Keratinocyte (primary cell): Measurements from ENCODE around the gene DIS3L2. TPM values are rescaled to one million over a fixed set of nuclear protein-coding genes. Genes with fewer than 3 reads are reported as not detected.

ENCODE experiments used
- DNase-seq: peaks from one replicate; pipeline ENCODE4 v3.0.0-alpha.2; 2011; ENCODE audit warnings: low read depth, missing footprints, low spot score
- FAIRE-seq: peaks from 2 replicates; lab custom pipeline; 2011; peaks lifted over from hg19 to GRCh38; lab: Jason Lieb, UNC
- H2AFZ ChIP-seq: 2 replicates; pipeline ENCODE4 v1.6.0; 2012; ENCODE audit warnings: low read length, control low read depth, inconsistent platforms; ENCODE audit not compliant: control insufficient read depth
- H3K27ac ChIP-seq: 2 replicates; pipeline ENCODE4 v1.5.1; 2011; ENCODE audit warnings: low read length; ENCODE audit not compliant: control insufficient read depth, insufficient read depth
- H3K27me3 ChIP-seq: 3 replicates; pipeline ENCODE4 v1.6.0; 2011; ENCODE audit warnings: low read length; ENCODE audit not compliant: control insufficient read depth, insufficient read depth; ENCODE audit errors: extremely low read depth
- H3K36me3 ChIP-seq, 2 experiments: 2 replicates in 1 of 2; 3 replicates in 1 of 2; pipeline ENCODE4 v1.5.1; 2011; ENCODE audit warnings: low read length in 2 of 2, mild to moderate bottlenecking in 1 of 2; ENCODE audit not compliant: control insufficient read depth in 2 of 2, insufficient read depth in 2 of 2; ENCODE audit errors: extremely low read depth in 1 of 2
- H3K4me1 ChIP-seq: 3 replicates; pipeline ENCODE4 v1.5.1; 2011; ENCODE audit warnings: low read length; ENCODE audit not compliant: control insufficient read depth, insufficient read depth; ENCODE audit errors: extremely low read depth
- H3K4me2 ChIP-seq: 3 replicates; pipeline ENCODE4 v1.6.0; 2011; ENCODE audit warnings: low read depth, low read length; ENCODE audit not compliant: control insufficient read depth, insufficient read depth; ENCODE audit errors: extremely low read depth
- H3K4me3 ChIP-seq, 3 experiments: fragments of 200-600 bp in 1 of 3; sonication (generic) in 1 of 3; 2 replicates in 2 of 3; 3 replicates in 1 of 3; pipeline ENCODE4 v1.5.1; 2011 to 2016; ENCODE audit warnings: low read length in 3 of 3, mild to moderate bottlenecking in 3 of 3, control low read depth in 2 of 3, inconsistent platforms in 1 of 3, low read depth in 1 of 3, mixed read lengths in 1 of 3, mixed run types in 1 of 3, moderate library complexity in 1 of 3; ENCODE audit not compliant: control insufficient read depth in 2 of 3, insufficient read depth in 2 of 3; ENCODE audit errors: extremely low read depth in 1 of 3
- H3K79me2 ChIP-seq: 2 replicates; pipeline ENCODE4 v1.6.0; 2012; ENCODE audit warnings: low read length; ENCODE audit not compliant: control insufficient read depth, insufficient read depth
- H3K9ac ChIP-seq: 3 replicates; pipeline ENCODE4 v1.6.0; 2011; ENCODE audit warnings: low read length; ENCODE audit not compliant: control insufficient read depth, insufficient read depth; ENCODE audit errors: extremely low read depth
- H3K9me1 ChIP-seq: 3 replicates; pipeline ENCODE4 v1.6.0; 2011; ENCODE audit warnings: low read length; ENCODE audit not compliant: control insufficient read depth, insufficient read depth; ENCODE audit errors: extremely low read depth
- H3K9me3 ChIP-seq: 2 replicates; pipeline ENCODE4 v1.5.1; 2012; ENCODE audit warnings: low read depth, low read length; ENCODE audit not compliant: control insufficient read depth
- H4K20me1 ChIP-seq: 3 replicates; pipeline ENCODE4 v1.6.0; 2011; ENCODE audit warnings: low read length; ENCODE audit not compliant: control insufficient read depth, insufficient read depth; ENCODE audit errors: extremely low read depth
- EZH2 ChIP-seq: IDR thresholded peaks from one replicate; pipeline ENCODE4 v1.6.1; 2012; ENCODE audit warnings: inconsistent platforms, mild to moderate bottlenecking, low read length, moderate library complexity
- dilution Hi-C: fragments of 300-500 bp; cut with MboI; formaldehyde crosslinking; loops from one replicate; pipeline ENCODE4 v1.7.0; 2020; ENCODE audit warnings: low sequenced_read_pairs; ENCODE audit not compliant: extremely low pct_ligation_motif_present
- polyA plus RNA-seq, 5 experiments: library from polyadenylated mRNA; depleted of rRNA in 3 of 5; stranded (reverse) in 3 of 5; stranded (forward) in 1 of 5; unstranded in 1 of 5; fragments of >200 nt; gene quantifications; 1 replicate in 1 of 5; 2 replicates in 3 of 5; 3 replicates in 1 of 5; pipeline versions ENCODE4 v1.2.1 to v1.2.3, GENCODE V29; 2011 to 2012; ENCODE audit warnings: missing spikeins in 2 of 5, low read depth in 1 of 5, low replicate concordance in 1 of 5
- TF ChIP-seq, protein P1 (sequence below), 3 experiments: IDR thresholded peaks in 1 of 3; conservative IDR thresholded peaks in 1 of 3; optimal IDR thresholded peaks in 1 of 3; 2 replicates in 2 of 3; 3 replicates in 1 of 3; pipeline versions ENCODE3 to v1.5.1; 2011; ENCODE audit warnings: low read length in 3 of 3, mild to moderate bottlenecking in 3 of 3, moderate library complexity in 2 of 3, control low read depth in 1 of 3, inconsistent platforms in 1 of 3; ENCODE audit not compliant: insufficient read depth in 2 of 3; ENCODE audit errors: extremely low read depth in 1 of 3

The DIS3L2 gene
- polyA plus RNA-seq, 1 donor (not counting 4 experiments of a cell fraction or from before 2014, with no cell fraction given), result 8.6 TPM

- Histone ChIP-seq H3K79me2 (no peaks in the 10 kb centered on the region), H4K20me1 (peaks cover 4% of the 10 kb centered on the region), H3K4me3 (no peak overlapping the region), H3K9ac (no peak overlapping the region), H3K36me3 (no peaks in the 10 kb centered on the region), H3K9me3 (no peaks in the 10 kb centered on the region), H3K27ac (no peak overlapping the region), H3K4me1 (peaks cover 8% of the 10 kb centered on the region), H2AFZ (no peak overlapping the region), H3K27me3 (no peaks in the 10 kb centered on the region), H3K4me2 (no peak overlapping the region), H3K9me1 (no peaks in the 10 kb centered on the region)
- TF ChIP-seq, protein P1, sequence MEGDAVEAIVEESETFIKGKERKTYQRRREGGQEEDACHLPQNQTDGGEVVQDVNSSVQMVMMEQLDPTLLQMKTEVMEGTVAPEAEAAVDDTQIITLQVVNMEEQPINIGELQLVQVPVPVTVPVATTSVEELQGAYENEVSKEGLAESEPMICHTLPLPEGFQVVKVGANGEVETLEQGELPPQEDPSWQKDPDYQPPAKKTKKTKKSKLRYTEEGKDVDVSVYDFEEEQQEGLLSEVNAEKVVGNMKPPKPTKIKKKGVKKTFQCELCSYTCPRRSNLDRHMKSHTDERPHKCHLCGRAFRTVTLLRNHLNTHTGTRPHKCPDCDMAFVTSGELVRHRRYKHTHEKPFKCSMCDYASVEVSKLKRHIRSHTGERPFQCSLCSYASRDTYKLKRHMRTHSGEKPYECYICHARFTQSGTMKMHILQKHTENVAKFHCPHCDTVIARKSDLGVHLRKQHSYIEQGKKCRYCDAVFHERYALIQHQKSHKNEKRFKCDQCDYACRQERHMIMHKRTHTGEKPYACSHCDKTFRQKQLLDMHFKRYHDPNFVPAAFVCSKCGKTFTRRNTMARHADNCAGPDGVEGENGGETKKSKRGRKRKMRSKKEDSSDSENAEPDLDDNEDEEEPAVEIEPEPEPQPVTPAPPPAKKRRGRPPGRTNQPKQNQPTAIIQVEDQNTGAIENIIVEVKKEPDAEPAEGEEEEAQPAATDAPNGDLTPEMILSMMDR (optimal IDR thresholded peaks at IDR 0.05 in 1 of 3, IDR thresholded peaks at IDR 0.05 in 1 of 3, conservative IDR thresholded peaks at IDR 0.05 in 1 of 3; ENCODE audit: extremely low read depth in 1 of 3, insufficient read depth in 2 of 3, low read length in 3 of 3), result peak; percentile 84 to 89 (median 86)
- TF ChIP-seq EZH2, result no peak
- FAIRE-seq, result peak; percentile 55
- dilution Hi-C loops, result no loop called here
- DNase-seq, result no peak
Observed at GRCh38 chr2:232327105-232328031, 365.9 kb downstream of the DIS3L2 start.

DNA sequence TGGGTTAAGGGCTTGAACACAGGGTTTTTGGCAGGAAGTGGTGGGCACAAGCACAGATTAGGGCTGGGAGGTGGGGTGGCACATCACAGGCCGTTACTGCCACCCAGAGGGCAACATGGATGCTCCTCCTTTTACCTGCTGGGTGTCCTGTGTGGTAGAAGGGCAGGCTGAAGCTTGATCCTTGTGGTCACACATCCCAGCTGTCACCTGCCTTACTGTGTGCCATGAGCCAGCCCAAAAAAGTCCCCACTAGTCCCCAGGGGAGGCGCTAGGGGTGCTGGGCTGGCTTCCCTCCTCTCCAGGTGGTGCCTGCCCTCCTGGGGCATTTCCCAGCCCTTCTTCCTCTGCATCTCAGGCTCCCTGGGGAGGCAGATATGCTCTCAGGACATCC, 366.5 kb downstream of the DIS3L2 start:
- H3K4me1 ChIP-seq, result peaks cover 2% of the 10 kb centered on the region
- no peak overlapping the region for H3K9ac ChIP-seq
- TF ChIP-seq, protein P1 (optimal IDR thresholded peaks at IDR 0.05 in 1 of 3, IDR thresholded peaks at IDR 0.05 in 1 of 3, conservative IDR thresholded peaks at IDR 0.05 in 1 of 3; ENCODE audit: extremely low read depth in 1 of 3, insufficient read depth in 2 of 3, low read length in 3 of 3), result peak in 1 of 3 experiments; percentile 59
- TF ChIP-seq EZH2, result no peak
- peaks cover 4% of the 10 kb centered on the region for H4K20me1 ChIP-seq
- H2AFZ ChIP-seq, result no peak overlapping the region
- FAIRE-seq (no peak), DNase-seq (no peak)
- no peaks in the 10 kb centered on the region for H3K36me3 ChIP-seq
- H3K9me1 ChIP-seq, result no peaks in the 10 kb centered on the region
- H3K79me2 ChIP-seq, result no peaks in the 10 kb centered on the region
- dilution Hi-C loops, result no loop called here
- no peak overlapping the region for H3K4me3 ChIP-seq
- no peak overlapping the region for H3K27ac ChIP-seq
- no peaks in the 10 kb centered on the region for H3K27me3 ChIP-seq
- no peak overlapping the region for H3K4me2 ChIP-seq
- H3K9me3 ChIP-seq, result no peaks in the 10 kb centered on the region
